Activated B cell treated with CpG ODN at 0.5 μM for 24 hours (primary cell): ENCODE data around the gene NT5C3B. TPM values are rescaled to one million over a fixed set of nuclear protein-coding genes. Genes with fewer than 3 reads are reported as not detected.
A peak's percentile ranks its signal among the peaks of the same experiment; 100 is the strongest.
"Not testable (repeated sequence)": the region's sequence is repeated elsewhere in the genome, so short reads cannot be mapped to it uniquely, and the experiment has no call there.

Experiments used
- ATAC-seq: fragments of 200-7000 bp; cut with Tn5 transposase; one replicate; pipeline ENCODE4 v1.10.0; 2021; ENCODE audit warnings: low read depth, mild to moderate bottlenecking, moderate library complexity
- CTCF ChIA-PET: fragments of 350-600 bp; sonication (Branson Sonifier 250); formaldehyde crosslinking; loops from one replicate; lab custom pipeline; 2021; ENCODE audit warnings: antibody characterized with exemption; lab: Charles Lee
- POLR2A ChIA-PET: fragments of 350-600 bp; sonication (Branson Sonifier 250); formaldehyde crosslinking; loops from one replicate; lab custom pipeline; 2021; ENCODE audit warnings: antibody characterized with exemption; lab: Charles Lee
- DNase-seq: peaks from one replicate; pipeline ENCODE4 v3.0.0; 2022
- H3K27ac Mint-ChIP-seq: one replicate; pipeline ENCODE4 v1.8.0; 2020; ENCODE audit warnings: mixed read lengths
- H3K27me3 Mint-ChIP-seq: one replicate; pipeline ENCODE4 v1.8.0; 2021; ENCODE audit warnings: mixed read lengths
- H3K36me3 Mint-ChIP-seq: one replicate; pipeline ENCODE4 v1.8.0; 2021; ENCODE audit warnings: low read depth, mixed read lengths
- H3K4me1 Mint-ChIP-seq: one replicate; pipeline ENCODE4 v1.8.0; 2021; ENCODE audit warnings: mixed read lengths
- H3K4me3 Mint-ChIP-seq: one replicate; pipeline ENCODE4 v1.8.0; 2020; ENCODE audit warnings: mild to moderate bottlenecking, mixed read lengths
- H3K9me3 Mint-ChIP-seq: one replicate; pipeline ENCODE4 v1.8.0; 2020; ENCODE audit warnings: mixed read lengths
- intact Hi-C: fragments of 100-400 bp; cut with micrococcal nuclease; formaldehyde crosslinking; loops from one replicate; pipeline ENCODE4 v1.15.1; 2024
- total RNA-seq: library from RNA; stranded (reverse); gene quantifications from 2 replicates; pipeline ENCODE4 v1.2.3, GENCODE V29; 2022
- TF ChIP-seq, protein P1 (sequence below): fragments of 200-600 bp; IDR thresholded peaks from one replicate; pipeline ENCODE4 v1.8.0; 2022; ENCODE audit warnings: antibody characterized with exemption, mild to moderate bottlenecking

The NT5C3B gene
- total RNA-seq, 1 donor from 2014 or later = 38.7 TPM

- intact Hi-C loops = no loop called here
- TF ChIP-seq, protein P1, sequence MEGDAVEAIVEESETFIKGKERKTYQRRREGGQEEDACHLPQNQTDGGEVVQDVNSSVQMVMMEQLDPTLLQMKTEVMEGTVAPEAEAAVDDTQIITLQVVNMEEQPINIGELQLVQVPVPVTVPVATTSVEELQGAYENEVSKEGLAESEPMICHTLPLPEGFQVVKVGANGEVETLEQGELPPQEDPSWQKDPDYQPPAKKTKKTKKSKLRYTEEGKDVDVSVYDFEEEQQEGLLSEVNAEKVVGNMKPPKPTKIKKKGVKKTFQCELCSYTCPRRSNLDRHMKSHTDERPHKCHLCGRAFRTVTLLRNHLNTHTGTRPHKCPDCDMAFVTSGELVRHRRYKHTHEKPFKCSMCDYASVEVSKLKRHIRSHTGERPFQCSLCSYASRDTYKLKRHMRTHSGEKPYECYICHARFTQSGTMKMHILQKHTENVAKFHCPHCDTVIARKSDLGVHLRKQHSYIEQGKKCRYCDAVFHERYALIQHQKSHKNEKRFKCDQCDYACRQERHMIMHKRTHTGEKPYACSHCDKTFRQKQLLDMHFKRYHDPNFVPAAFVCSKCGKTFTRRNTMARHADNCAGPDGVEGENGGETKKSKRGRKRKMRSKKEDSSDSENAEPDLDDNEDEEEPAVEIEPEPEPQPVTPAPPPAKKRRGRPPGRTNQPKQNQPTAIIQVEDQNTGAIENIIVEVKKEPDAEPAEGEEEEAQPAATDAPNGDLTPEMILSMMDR = no peak
- no peak for ATAC-seq
- Mint-ChIP-seq H3K4me1 (peaks cover 17% of the 10 kb centered on the region), H3K4me3 (no peak overlapping the region), H3K27me3 (no peaks in the 10 kb centered on the region), H3K27ac (no peak overlapping the region), H3K9me3 (no peaks in the 10 kb centered on the region), H3K36me3 (peaks cover 2% of the 10 kb centered on the region)
- ChIA-PET POLR2A (no interaction called here), CTCF (no interaction called here)
- no peak for DNase-seq
Measured at GRCh38 chr17:41844971-41845370, 8.9 kb upstream of the NT5C3B start.

DNA sequence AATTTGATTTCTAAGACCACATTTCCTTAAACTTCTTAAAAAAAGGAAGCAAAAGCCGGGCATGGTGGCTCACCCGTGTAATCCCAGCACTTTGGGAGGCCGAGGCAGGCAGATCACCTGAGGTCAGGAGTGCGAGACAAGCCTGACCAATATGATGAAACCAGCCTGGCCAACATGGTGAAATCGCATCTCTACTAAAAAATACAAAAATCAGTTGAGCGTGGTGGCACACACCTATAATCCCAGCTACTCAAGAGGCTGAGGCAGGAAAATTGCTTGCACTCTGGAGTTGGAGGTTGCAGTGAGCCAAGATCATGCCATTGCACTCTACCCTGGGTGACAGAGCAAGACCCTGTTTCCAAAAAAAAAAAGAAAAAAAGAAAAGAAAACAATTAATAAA is 4.7 kb upstream of the NT5C3B start:
- H3K27ac Mint-ChIP-seq, intact Hi-C loops, H3K36me3 Mint-ChIP-seq, DNase-seq, H3K9me3 Mint-ChIP-seq, ATAC-seq, POLR2A ChIA-PET, H3K27me3 Mint-ChIP-seq, CTCF ChIA-PET, H3K4me3 Mint-ChIP-seq, H3K4me1 Mint-ChIP-seq: not testable (repeated sequence)

- H3K36me3 Mint-ChIP-seq, ATAC-seq, POLR2A ChIA-PET, H3K27ac Mint-ChIP-seq, H3K27me3 Mint-ChIP-seq, CTCF ChIA-PET, H3K4me3 Mint-ChIP-seq, H3K9me3 Mint-ChIP-seq, intact Hi-C loops, DNase-seq: not testable (repeated sequence)
- peaks cover 13% of the 10 kb centered on the region for H3K4me1 Mint-ChIP-seq
Measured at GRCh38 chr17:41839448-41839847, 3.4 kb upstream of the NT5C3B start.

- Mint-ChIP-seq H3K4me1 (peaks cover 13% of the 10 kb centered on the region), H3K9me3 (no peaks in the 10 kb centered on the region), H3K27ac (no peak within 1 kb of the TSS), H3K27me3 (no peaks in the 10 kb centered on the region), H3K36me3 (peaks cover under 1% of the 10 kb centered on the region), H3K4me3 (peak within 1 kb of the TSS; percentile 87)
- POLR2A ChIA-PET = interaction anchor here (0.5 to 0.6 kb wide), 2 partner anchors 72 to 105 kb away, joined by 4 to 6 read pairs; no protein-coding TSS in a partner anchor
- no peak for ATAC-seq
- DNase-seq = no peak
- intact Hi-C loops = no loop called here
- CTCF ChIA-PET = no interaction called here
- TF ChIP-seq, protein P1 = no peak
Measured at GRCh38 chr17:41837761-41838538, 1.9 kb upstream of the NT5C3B start, which contains the start of gene KLHL10. Gene KLHL10 (plus strand): TSS chr17:41837825. CDS start chr17:41837933, 108 bp downstream.

DNA sequence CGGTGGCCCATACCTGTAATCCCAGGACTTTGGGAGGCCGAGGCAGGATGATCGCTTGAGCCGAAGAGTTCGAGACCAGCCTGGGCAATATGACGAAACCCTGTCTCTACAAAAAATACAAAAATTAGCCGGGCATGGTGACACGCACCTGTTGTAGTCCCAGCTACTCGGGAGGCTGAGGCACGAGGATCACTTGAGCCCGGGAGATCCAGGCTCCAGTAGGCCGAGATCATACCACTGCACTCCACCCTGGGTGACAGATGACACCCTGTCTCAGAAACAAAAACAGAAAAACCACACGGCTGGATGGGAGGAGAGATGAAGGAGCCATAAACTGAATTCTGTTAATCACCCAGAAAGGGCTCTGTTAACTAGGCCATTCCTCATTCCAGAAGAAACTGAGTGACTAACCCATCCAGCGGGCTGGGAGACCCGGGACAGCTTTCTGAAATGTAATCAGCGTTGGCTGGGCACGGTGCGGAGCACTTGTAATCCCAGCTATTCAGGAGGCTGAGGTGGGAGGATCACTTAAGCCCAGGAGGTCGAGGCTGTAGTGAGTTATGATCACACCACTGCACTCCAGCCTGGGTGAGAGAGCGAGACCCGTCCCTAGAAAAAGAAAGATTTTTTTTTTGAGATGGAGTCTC is 641 bp upstream of the NT5C3B start:
- intact Hi-C loops = no loop called here
- Mint-ChIP-seq H3K27me3 (no peaks in the 10 kb centered on the region), H3K4me3 (peak overlapping the region; percentile 87), H3K9me3 (no peaks in the 10 kb centered on the region), H3K27ac (peak overlapping the region; percentile 41), H3K4me1 (peaks cover 13% of the 10 kb centered on the region), H3K36me3 (peaks cover 9% of the 10 kb centered on the region)
- no peak for DNase-seq
- ATAC-seq = no peak
- TF ChIP-seq, protein P1 = no peak
- POLR2A ChIA-PET = interaction anchor here (2.7 kb wide), 1 partner anchor 28 kb away, joined by 10 read pairs; the partner anchor contains the start of gene KLHL11
- CTCF ChIA-PET = no interaction called here
